Fibroblast of skin of right biceps (primary cell): ENCODE results near the gene IL12B.
"Not testable (repeated sequence)": the region's sequence is repeated elsewhere in the genome, so short reads cannot be mapped to it uniquely, and the experiment has no call there.

Experiments
- DNase-seq: peaks from one replicate; pipeline ENCODE4 v3.0.0-alpha.2; 2013

The IL12B gene

GRCh38 chr5:159330131-159330800 lies at the start of gene IL12B:
Gene IL12B, minus strand, starts transcription at chr5:159330487. Its CDS starts 3,705 bp downstream, at chr5:159326782.
- peak; percentile 57 for DNase-seq

GRCh38 chr5:159377653-159378052 lies 47.4 kb upstream of the IL12B start:
- DNase-seq = no peak

- not testable (repeated sequence) for DNase-seq
Observed at GRCh38 chr5:159367866-159368265, 37.6 kb upstream of the IL12B start.

GRCh38 chr5:159366776-159367175 lies 36.5 kb upstream of the IL12B start:
- DNase-seq = not testable (repeated sequence)

GRCh38 chr5:159362220-159362619 lies 31.9 kb upstream of the IL12B start:
- no peak for DNase-seq

- DNase-seq = not testable (repeated sequence)
Observed at GRCh38 chr5:159359871-159360270, 29.6 kb upstream of the IL12B start.

- DNase-seq = no peak
Observed at GRCh38 chr5:159359408-159359807, 29.1 kb upstream of the IL12B start.

- DNase-seq = peak; percentile 56
Observed at GRCh38 chr5:159353661-159354252, 23.5 kb upstream of the IL12B start.

GRCh38 chr5:159350644-159351043 lies 20.4 kb upstream of the IL12B start:
- not testable (repeated sequence) for DNase-seq

DNA sequence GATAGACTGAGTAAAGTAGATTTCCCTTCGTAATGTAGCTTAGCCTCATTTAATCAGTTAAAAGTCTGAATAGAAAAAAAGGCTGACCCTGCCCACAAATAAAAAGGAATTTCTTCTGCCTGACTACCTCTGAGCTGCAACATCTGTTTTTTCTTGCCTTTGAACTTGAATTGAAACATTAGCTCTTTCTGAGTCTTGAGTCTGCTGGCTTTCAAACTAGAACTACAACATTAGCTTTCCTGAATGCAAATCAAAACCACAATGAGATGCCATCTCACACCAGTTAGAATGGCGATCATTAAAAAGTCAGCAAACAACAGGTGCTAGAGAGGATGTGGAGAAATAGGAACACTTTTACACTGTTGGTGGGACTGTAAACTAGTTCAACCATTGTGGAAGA lies 19.9 kb upstream of the IL12B start:
- DNase-seq = not testable (repeated sequence)

DNA sequence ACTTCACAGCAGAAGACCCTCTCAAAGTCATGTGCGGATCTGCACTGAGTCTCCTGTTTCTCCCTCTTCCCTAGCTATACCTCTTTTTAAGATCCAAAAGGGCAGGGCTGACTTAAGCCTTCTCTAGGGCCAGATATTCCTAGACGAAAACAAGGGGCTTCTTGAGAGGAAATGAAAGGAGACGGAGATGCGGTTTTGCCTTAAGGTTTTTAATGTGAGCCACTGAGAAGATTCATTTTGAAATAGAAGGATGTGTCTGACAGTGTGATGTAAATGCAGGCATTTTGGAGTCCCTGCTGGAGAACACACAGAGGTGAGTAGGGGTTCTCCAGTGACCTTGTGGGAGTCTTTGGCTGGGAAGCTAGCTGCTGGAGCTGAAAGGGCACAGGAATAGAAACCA lies 15.6 kb upstream of the IL12B start:
- DNase-seq = no peak

DNA sequence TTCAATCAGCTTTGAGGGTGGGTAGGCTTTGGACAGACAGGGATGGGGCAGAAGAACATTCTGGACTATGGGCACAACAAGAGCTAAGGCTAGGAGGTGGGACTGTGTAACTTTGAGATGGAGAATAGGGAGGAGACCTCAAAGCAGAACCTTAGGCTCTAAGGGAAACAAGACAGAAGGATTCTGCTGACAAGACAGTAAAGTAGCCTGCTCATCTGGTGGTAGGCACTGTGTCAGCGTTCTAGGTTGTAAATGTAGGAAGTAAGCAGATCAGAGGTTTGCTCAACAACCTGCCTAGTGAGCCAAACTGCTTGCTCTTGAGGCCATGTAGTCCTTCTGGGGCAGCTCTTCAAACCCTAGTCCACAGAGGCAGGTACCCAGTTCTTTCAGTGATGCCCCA lies 15.0 kb upstream of the IL12B start:
- no peak for DNase-seq

DNA sequence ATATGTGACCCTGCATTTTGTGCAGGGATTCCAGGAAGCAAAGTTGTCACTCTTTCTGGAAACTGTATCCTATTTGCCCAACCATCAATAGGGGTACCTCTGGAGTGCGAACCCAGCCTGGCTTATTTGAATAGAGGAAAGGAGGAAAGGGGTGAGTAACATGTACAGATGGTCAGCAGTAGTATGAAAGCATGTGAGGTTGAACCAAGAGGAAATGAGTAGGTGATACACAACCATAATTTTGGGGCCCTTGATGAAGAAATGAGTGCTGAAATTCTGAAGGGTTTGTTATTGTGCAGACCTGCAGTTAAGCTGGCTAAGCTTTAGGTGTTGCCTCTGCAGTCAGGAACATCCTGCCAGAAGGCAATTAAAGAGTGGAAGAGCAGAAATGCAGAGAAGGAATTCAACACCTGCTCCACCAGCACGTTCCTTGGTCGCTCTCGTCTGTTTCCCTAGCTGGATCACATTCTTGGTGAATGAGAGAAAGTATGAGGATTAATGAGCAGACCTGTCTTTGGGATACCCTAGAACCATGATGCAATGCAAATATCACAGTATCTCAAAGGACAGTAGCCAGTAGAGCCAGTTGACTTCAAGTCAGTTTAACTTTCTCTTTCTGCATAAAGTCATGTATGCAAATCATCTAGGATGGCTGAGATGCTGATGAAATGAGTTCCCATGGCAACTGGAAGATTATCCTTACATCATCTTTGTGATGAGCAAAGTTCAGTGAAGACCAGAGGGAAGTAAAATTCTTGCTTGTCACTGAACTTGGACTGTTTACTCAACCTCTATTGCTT lies 13.2 kb upstream of the IL12B start:
- DNase-seq = no peak

- DNase-seq = no peak
Observed at GRCh38 chr5:159342840-159343239, 12.6 kb upstream of the IL12B start.

DNA sequence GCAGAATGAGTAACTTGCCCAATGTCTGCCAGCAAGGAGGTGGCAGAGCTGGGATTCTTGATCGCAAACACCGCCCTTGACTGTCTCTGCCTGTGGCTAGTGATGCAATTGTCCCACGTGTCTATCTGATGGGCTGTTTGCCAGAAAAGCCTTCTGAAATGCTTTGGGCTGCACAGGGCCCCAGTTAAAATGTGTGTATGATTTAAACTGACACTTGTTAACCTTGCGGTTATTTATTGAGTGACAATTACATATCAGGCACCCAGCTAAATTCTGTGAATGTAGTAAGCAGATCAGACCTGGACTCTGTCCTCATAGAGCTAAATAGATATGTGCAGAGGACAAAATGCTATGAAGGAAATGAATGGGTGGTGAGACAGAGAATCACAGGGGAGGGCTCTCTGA lies 11.6 kb upstream of the IL12B start:
- DNase-seq = peak; percentile 88

DNA sequence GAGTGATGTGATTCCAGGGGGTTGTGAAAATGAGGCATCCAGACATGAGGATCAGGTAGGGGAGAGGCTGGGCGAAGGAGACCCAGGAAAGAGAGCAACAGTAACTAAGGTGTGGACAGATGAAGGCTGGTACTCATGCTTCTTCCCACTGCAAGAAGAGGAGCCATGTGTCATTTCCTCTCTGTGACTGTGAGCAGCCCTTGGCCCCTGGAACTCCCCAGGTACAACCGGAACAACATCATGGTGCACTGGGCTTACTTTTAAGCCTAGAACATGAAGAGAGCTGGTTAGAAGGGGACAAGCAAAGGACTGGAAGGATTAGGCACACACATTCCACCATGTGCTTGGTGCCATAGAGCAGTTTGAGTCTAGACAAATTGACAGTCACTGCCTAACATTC lies 10.9 kb upstream of the IL12B start:
- no peak for DNase-seq

- no peak for DNase-seq
Observed at GRCh38 chr5:159340511-159340910, 10.2 kb upstream of the IL12B start.

DNA sequence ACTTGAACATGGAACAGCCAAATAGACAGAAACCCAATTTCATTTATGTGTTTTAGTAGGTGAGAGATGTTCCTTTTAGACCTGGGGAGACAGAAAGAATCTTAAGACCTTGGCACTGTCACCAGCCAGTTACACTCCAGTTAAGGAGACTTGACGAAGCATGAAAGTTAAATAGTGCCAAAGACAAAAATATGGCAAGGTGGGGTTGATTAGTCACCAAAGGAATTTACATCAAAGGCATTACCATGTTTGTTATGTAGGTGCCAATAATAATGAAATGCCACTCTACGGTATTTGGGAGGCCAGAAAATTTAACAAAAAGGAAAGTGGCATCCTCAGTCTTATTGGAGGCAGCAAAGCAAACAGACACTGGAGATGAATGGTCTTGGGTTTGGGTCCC lies 9.2 kb upstream of the IL12B start:
- no peak for DNase-seq

- DNase-seq = no peak
Observed at GRCh38 chr5:159338118-159338517, 7.8 kb upstream of the IL12B start.

GRCh38 chr5:159337016-159337955 lies 7.0 kb upstream of the IL12B start:
- peak; percentile 88 for DNase-seq

- no peak for DNase-seq
Observed at GRCh38 chr5:159336586-159336985, 6.3 kb upstream of the IL12B start.

DNA sequence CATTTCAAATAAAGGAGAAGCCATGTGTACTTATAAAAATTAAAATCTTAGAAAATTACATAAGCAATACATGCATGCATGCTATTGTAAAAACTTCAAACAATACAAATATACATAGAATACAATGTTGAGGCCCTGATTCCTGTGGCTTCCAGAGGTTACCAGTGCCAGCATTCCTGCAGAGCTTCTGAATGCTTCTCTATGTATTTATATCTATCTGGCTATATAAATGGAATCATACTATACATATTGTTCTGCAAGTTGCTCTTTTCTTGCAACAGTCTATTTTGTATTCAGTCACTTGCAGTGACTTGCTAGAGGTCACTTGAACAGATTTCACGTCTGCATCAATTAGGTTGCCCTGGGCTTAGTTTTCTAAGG lies 3.2 kb upstream of the IL12B start:
- DNase-seq = peak; percentile 49
